NCI-H748 (cell line): ENCODE data around the gene NR5A2.
A peak's percentile ranks its signal among the peaks of the same experiment; 100 is the strongest.

ENCODE experiments used
- DNase-seq: peaks from one replicate; lab custom pipeline; 2025; ENCODE audit not compliant: unreplicated experiment; lab: John Stamatoyannopoulos, UW

NR5A2 gene

DNA sequence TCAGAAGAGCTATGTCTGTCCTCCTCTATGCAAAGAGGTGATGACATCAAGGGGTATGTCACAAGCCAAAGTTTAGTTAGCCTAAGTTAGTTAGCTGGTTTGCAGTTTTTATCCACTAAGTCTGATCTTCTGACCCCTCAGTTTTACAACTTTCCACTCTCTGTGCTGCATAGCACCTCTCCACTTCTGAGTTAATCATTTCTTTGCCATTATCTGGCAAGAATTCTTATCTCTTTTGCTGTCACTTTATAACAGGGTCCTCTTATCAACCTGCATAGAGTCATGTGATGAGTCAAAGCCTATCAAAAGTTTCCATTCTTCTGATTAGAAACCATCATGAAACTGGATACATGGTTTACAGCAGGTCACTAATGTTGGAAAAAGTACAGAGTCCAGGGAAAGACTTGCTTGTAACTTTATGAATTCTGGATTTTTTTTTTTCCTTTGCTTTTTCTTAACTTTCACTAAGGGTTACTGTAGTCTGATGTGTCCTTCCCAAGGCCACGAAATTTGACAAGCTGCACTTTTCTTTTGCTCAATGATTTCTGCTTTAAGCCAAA, at the start of gene NR5A2:
TSS of gene NR5A2 (plus strand) at position 447 of the 560 bp plus-strand sequence. CDS start 138 bp downstream, outside the sequence.
- DNase-seq, result no peak

DNA sequence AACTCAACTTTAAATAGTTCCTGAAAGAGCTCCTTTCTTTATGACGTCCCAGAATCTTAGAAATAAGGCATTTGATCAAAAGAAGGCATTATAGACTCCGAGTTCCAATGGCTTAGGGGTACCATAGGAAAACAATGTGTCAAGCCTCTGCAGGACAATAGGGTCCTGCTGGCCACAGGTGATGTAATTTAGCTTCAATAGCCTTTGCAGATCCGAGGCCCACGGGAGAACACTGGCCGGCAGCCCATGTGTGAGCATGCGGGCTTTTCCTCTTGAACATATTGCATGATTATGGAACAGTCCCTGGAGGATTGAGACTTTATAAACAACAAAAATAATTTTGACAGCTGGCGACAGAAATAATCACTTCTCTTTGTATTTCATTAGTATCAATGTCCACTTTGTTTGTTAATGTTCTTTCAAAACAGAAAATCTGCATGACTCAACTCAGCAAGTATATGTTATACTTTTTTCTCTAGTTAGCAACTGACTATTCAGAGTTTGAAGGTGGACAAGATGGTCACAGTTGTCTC, 49.0 kb upstream of the NR5A2 start:
- no peak for DNase-seq

DNA sequence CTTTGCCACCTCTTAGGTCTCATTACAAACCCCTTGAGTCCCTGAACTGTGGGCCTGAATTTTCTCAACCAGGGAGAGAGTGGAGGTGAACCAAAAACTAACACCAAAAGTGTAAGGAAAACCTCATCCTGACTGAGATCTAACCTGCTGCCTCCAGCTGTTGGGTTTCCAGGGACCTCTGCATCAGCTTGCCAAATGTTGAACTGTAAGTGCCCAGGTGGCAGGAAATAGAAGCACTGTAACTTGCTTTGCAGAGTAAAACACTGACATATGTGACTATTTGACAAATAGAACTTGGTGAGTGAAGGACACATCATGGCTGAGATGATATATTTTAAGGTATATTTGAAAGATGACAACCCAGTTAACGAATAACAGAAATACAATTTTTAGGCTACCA, 48.4 kb upstream of the NR5A2 start:
- DNase-seq, result no peak

DNA sequence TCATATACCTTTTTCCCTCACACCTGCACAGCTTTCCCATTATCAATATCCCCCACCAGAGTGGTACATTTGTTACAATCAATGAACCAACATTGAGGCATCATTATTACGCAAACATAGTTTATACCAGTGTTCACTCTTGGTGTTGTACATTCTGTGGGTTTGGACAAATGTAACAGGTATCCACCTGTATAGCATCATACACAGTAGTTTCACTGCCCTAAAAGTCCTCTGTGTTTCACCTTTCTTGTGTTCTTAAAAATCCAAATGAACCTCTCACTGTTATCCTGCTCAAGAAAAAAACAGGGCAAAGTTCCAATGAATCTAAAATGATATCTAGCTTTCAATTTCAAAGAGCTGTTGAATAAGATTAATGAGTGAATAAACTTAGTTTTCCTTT, 45.9 kb upstream of the NR5A2 start:
- no peak for DNase-seq

DNA sequence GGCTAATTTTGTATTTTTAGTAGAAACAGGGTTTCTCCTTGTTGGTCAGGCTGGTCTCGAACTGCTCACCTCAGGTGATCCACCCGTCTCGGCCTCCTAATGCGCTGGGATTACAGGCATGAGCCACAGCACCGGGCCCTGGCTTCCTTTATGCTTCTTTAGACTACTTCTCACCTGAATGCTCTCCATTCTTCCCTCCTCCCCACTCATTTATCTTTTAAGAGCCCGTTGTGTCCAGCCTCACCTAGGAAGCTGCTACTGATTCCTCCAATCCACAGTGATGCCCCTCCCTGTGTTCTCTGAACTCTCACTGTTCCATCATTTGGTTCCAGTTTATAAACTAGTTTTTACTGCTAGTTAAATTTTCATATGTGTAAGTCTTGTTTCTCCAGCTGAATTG, 44.9 kb upstream of the NR5A2 start:
- DNase-seq, result no peak

DNA sequence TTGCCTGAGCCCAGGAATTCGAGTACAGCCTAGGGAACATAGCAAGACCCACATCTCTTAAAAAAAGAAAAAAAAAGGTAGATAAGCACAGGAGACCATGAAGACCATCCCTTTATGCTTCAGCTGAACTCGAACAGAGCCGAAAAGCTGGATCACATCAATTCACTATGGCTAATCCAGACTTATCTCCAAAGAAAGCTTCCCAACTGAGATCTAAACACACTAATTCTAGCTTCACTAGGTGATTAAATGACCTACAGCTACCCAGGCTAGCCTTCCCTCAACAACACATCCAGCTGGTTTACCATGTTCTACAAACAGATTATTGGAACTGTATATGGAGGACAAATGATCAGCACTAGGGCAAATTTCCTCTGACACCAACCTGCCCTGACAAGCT, 44.0 kb upstream of the NR5A2 start:
- DNase-seq, result no peak

DNA sequence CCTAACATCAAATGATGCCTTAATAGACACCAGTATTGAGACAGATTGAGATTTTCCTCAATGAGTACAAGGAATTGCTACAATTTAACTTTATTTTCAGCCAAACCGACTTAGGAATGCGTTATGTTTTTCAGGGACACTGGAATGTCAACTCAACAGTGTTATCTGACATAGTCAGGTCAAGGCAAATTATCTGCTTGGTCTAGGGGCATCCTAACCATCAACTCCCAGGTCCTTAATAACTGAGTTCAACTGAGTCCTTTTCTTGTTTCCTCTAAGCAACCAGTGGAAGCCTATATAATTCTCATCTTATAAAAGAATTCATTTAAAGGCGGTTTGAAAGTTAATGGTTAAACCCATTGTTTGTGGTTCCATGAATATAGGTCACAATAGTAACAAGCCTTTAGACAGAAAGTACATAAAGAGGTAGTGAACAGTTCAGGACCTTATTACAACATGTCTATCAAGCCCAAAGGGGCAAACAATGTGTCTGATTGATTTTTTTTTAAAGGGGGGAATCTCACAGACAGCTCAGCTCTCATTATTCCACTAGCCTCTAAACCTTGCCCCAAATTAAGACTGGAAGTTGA, 32.3 kb upstream of the NR5A2 start:
- DNase-seq, result no peak

DNA sequence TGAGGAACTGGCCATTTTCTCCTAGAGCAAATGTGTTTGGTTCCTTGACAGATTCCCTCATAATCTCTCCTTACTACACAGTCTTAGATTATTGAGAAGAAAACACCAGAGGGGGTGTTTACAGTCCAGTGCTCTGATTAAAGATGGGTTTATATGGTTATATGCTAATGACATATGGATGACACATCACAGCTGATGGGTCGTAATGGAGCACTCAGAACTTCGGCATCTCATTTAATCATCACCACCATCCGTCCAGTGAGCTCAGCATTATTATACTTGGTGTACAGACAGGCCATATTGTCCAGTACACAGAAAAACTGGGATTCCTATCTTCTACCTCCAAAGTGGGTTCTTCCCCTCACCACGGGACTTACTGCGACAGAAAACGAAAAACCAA, 22.3 kb upstream of the NR5A2 start:
- no peak for DNase-seq

DNA sequence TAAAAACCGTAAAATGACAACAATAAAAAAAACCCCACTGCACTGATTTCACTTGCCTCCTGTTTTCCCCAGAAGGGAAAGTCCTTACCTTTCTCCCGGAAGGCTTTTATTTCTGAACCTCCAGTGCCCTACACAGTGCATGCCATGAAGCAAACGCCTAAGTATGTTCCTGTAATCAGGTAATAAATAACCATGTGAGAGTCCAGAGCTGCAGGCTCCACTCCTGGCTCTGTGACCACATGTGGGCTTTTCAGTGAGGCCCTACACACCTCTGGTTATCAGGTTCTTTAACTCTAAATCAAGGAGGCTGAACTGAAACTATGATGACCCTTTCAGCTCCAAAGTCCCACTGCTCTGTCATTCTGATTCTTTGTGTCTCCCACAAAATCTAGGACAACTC, 20.8 kb upstream of the NR5A2 start:
- no peak for DNase-seq

DNA sequence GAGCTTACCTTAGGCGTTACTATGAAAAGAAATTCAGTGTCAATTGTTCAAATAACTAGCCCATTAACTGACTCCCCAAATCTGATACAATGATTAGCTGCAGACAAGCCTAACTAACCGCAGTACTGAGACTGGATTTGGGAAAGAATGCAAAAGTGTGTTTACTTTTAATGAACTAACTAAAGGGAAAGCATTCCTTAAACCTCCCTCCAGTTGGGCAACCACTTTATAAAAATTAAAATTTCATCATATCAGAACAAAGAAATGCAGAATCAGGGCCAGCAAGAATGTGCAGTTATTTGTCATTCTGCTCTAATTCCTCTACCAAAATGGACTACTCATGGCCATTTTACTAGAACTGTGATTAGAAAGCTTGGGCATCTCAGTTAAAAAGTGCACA, 11.7 kb upstream of the NR5A2 start:
- DNase-seq, result no peak

DNA sequence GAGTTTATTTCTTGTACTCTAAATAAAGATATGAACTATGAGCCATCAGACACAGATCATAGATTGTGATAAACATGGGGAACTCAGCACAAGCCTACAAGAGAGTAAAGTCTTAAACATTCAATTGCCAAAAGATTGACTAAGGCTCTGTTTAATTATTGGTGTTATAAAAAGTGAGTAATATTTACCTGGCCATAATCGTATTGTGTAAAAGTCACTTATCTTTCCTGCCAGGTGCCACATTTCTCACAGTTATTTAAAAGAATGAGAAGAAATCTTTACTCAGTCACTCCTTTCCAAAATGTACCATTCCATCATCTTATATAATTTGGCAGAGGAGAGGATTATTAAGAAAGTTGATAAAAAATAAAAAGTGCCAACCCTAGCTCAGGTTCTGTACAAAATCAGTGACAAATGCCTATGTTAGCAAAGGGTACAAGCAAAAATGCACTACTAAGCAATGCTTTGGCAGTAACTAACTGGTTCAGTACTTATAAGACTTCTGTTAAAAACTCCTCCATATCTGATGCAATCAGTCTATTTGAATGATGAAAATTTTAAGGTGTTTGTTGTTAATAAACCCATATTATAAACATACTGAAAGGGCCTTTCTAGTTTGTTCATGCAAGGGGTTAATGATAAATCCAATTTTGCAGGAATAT, 5.8 kb upstream of the NR5A2 start:
- DNase-seq, result no peak

DNA sequence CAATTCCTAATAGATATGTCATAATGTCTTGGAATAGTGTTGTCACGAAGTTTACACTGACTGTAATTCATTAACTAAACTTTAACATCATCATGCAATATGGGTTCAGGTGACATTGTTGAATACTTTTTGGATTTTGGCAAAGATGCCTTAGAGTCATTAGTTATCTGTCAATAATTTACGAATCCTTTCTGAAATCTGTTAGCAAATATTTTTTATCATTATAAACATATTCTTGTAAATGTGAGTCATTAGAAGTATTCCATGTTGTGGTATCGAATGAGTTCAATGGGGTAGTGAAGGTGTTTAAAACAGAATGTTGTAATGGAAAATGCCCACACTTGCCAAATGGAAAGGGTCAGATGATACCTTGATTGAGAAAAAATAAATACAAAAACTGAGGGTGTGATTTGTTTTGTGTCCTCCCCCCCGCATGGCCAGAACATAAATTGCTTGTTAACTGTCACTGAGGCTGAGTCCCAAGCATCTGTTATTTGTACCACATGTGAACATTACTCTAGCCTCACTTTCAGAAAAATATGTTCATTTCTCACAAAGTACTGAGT, 5.2 kb upstream of the NR5A2 start:
- no peak for DNase-seq

DNA sequence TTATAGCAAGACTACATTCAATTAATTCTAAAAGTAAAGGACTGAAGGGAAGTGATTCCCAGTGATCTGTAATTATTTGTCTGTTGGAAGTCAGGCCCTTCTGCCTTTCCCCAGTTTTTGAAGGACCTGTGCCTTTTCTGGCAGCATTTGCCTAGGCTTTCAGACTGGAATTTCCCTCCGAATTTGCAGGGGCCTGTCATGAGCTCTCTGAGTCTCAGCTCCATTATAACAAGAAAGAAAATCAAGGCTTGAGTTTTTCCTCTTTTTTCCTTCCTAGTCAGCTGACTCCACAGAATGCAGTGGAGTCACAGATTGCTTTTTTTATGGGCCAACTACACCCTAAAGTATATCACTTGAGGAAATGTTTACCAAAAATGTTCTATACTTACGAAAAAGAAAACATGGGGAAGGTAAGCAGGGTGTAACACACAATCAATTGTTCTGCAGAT, 1.1 kb downstream of the NR5A2 start:
- DNase-seq, result peak; percentile 36

DNA sequence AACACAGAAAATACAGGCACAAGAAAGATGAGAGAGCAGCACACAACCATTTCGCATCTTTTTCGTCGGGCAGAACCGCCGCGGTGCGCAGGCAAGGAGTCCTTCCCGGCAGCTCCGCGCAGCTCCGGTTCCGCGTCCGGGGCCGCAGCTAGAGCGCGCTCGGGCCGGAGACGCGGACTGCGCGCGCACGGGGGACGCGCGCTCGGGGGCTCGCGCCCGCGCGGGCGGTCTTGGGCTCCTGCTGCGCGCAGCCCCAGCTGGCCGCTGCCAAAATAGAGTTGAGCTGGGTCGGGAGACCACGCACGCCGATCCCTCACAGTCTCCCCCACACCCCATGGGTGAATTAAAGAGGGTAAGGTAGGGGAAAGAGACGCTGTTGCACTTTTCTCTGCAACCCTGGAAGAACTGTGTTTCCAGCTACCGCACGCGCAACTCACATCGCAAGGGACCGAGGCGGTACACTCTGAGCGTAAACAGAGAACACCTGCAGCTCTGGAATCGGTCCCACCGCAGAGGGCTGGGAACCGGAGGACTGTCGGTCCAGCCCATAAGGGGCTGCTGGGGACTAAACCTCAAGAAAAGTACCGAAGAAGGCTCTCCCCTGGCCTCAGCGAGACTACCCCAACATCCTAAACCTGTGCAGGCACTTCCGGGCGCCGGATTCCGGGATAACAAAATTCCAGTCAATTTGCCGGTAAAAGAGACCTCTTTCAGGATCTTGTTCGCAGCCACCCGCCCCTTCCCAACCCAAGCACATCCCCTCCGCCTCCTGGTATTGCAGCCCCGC, 1.7 kb downstream of the NR5A2 start:
- DNase-seq, result peak; percentile 70

DNA sequence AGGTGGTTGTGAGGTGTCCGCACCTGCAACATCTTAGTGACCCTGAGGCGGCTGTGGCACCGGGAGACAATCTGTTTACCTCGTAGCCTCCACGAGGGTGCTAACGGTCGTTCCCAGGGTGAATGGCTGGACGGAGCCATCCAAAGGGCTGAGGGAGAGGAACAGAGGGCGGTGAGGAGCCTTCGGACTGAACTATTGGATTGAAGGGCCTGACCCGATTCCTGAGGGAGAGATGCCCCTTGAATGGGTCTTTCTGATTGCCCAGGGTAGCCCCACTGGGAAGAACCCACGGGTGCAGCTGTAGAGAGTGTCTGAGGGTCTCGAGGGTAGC, 2.3 kb downstream of the NR5A2 start:
- DNase-seq, result peak; percentile 43

DNA sequence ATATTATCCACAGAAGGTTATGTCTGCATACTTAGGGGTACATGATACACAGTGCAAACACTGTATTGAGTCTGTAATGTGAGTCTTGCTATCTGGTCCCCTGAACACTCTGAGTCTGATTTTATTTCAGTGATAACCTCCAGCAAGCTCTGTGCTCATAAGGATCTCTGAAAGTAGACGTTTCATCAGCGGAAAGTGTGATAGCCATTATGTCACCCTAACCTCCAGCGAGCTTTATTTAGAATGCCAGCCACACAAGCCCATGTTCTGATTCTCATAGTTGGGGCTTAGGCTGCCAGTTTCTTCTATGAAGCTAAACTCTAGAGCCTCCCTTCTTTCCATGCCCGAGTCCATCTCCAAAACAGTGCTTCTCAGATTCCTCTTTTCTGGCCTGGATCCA, 3.3 kb downstream of the NR5A2 start:
- no peak for DNase-seq

DNA sequence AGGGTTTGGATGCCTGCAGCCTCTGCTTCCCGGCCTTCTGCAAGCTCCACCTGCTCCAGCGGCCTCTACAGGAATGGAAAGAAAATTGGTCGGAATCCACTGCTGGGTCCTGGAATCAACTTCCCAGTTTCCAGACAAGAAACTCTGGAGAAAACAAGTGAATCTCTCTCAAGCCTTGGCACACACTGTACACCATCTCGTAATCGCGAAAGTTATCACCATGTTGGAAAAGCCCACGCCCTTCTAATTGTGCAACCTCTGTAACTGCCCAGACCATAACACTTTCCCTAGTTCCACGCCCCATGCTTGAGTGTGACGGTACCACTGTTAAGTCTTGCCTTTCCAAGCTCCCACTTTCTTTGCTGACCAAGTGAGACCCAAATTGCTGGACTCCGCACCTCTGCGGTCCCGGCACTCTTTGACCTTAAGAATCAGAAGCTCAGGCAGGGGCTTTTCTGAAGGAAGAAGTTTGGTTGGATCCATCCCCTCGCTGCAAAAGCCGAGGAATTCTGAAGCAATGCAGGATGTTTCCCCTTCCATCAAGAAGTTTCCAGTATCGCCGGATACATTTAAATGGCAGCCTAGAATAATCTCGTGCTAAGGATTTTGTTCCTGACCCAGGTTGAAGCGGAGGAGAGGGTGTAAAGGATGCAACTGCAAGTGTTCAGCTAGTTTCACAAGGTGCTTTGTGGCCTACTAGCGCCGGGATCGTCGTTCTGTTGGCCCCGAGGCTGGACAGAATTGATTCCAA, 6.2 kb downstream of the NR5A2 start:
- DNase-seq, result no peak

DNA sequence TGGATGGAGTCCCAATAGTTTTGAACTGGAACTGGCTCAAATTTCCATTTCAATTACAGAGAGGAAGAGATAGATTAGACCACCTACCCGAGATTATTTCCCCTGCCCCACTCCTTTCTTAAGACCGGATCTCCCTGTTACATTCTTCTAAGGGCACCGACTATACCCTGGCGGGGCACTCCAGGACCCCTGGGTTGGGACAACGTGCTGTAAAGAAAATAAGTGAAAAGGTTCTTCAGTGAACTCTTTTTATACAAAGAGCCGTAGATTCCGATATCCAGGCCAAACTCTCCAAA, 6.7 kb downstream of the NR5A2 start:
- no peak for DNase-seq

DNA sequence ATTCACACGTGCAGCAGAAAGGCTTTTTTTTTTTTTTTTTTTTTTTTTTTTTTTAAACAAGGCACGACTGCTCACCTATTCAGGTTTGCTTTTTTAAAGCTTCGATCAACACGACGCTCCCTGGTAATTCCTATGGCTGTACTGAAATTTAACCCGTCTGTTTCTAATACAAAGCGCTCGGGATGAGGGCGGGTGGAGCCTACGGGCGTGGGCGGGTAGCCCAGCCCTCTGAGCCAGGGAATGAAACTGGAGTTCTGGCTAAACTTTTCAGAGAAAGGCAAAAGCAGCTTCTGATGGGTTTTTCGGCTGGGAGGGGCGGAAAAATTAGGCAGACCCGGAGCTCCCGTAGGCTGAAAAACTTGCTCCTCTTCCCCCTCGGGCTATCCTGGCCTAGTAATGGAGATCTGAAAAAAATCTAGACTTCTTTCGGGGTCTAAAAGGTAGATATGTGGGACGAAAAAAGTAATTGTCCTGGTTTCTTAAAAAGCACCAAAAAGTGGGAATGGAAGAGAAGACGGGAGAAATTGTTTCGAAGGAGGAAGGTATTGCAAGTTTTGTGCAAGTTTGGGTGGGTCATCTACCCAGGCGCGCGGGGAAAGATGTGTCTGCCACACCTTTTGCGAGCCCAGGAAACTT, 7.4 kb downstream of the NR5A2 start:
- no peak for DNase-seq

DNA sequence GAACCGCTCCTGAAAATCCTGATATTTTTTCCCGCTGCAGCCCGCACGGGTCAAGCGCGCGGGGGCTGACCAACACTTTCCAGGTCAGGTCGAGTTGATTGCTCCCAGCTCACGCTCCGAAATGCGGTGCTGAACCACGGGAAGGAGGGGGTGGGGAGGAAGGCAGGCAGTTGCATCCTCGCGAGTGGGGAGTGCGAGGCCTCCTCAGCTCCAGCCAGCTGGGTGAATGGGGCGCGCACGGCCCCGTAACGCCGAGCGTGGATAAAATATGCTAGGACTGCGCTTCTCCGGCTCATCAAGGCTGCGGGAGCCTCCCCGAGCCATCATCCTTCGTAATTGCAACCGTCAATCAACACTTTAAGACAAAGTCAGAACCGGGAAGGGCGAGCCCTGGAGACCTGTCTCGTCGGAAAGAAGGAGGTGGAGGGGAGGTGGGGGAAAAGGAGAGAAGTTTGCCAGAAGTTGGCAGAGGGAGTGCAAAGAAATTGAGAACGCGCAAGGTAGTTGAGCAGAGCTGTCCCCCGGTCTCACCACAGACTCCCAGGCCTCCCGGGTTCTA, 8.0 kb downstream of the NR5A2 start:
- DNase-seq, result no peak
